ENCODE measurements around the gene LRIG2. TPM values are rescaled to one million over a fixed set of nuclear protein-coding genes. Genes with fewer than 3 reads are reported as not detected.

The LRIG2 gene
- total RNA-seq, 1 donor from 2014 or later: 24.0 TPM

Other genes starting within 250 kb of the LRIG2 start
- 40.2 TPM for gene SLC16A1, start 117.0 kb upstream of the LRIG2 start, total RNA-seq

All from skeletal muscle tissue (tissue), 1 donor.